Measurements from ENCODE around the gene PRCC. TPM values are rescaled to one million over a fixed set of nuclear protein-coding genes. Genes with fewer than 3 reads are reported as not detected.

PRCC gene
- total RNA-seq, 1 donor from 2014 or later, result 56.0 TPM

DNA sequence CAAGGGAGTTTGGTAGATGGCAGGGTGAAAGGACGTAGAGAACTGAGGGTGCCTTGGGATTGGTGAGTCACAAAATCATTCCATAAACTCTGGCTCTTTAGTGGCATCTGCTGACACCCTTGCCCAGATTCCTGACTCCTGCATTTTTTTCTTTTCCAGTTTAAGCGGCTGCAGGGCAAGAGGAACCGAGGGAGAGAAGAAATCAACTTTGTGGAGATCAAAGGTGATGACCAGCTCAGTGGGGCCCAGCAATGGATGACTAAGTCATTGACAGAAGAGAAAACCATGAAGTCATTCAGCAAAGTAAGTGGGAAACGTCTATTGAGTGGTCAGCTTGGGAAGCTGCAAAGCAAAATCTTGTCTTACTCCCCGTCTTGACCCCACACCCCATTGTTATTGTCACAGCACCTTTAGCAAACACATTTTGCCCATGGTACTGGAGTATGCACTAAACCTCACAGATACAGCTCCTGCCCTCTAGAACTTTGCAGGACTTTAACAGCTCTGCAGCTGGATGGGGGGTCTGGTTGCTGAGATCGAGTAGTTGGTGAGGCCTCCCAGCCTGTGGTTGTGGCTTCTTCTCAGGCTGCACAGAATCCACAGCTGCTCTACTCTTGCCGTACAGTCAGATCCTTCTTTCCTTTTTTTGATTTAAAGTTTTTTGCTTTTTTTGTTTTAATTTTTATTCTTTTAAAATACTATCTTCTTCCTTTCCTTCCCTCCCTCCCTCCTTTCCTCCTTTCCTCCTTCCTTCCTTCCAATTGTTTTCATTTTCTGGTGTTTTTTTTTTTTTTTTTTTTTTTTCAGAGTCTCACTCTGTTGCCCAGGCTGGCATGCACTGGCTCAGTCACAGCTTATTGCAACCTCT is 27.4 kb downstream of the PRCC start:
- no peak for DNase-seq (ENCODE audit: low read depth)
- TF ChIP-seq, protein P1, sequence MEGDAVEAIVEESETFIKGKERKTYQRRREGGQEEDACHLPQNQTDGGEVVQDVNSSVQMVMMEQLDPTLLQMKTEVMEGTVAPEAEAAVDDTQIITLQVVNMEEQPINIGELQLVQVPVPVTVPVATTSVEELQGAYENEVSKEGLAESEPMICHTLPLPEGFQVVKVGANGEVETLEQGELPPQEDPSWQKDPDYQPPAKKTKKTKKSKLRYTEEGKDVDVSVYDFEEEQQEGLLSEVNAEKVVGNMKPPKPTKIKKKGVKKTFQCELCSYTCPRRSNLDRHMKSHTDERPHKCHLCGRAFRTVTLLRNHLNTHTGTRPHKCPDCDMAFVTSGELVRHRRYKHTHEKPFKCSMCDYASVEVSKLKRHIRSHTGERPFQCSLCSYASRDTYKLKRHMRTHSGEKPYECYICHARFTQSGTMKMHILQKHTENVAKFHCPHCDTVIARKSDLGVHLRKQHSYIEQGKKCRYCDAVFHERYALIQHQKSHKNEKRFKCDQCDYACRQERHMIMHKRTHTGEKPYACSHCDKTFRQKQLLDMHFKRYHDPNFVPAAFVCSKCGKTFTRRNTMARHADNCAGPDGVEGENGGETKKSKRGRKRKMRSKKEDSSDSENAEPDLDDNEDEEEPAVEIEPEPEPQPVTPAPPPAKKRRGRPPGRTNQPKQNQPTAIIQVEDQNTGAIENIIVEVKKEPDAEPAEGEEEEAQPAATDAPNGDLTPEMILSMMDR (IDR thresholded peaks at IDR 0.05; ENCODE audit: insufficient read depth, low read length, poor library complexity, severe bottlenecking), result no peak
- H3K36me3 ChIP-seq (ENCODE audit: control insufficient read depth, insufficient read depth, low read length), result peaks cover 5% of the 10 kb centered on the region

DNA sequence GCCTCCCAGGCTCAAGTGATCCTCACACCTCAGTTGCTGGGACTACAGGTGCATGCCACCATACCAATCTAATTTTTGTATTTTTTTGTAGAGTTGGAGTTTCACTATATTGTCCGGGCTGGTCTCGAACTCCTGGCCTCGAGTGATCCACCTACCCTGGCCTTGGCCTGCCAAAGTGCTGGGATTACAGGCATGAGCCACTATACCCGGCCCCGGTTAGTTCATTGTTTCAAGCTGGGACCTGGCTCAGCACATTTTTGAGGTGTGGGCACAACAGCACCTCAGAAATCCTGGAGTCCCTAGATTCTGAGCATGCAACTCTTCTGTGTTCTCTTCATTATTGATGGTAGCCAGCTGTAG is 28.0 kb downstream of the PRCC start:
- H3K36me3 ChIP-seq (ENCODE audit: control insufficient read depth, insufficient read depth, low read length), result peaks cover 5% of the 10 kb centered on the region
- DNase-seq (ENCODE audit: low read depth), result no peak

More for the DNA sequence above, 27.4 kb downstream of the PRCC start:
- Histone ChIP-seq H3K4me3 (ENCODE audit: low read depth, low read length) (no peak overlapping the region), H3K27me3 (ENCODE audit: control insufficient read depth, insufficient read depth, low read length) (no peaks in the 10 kb centered on the region)

DNA sequence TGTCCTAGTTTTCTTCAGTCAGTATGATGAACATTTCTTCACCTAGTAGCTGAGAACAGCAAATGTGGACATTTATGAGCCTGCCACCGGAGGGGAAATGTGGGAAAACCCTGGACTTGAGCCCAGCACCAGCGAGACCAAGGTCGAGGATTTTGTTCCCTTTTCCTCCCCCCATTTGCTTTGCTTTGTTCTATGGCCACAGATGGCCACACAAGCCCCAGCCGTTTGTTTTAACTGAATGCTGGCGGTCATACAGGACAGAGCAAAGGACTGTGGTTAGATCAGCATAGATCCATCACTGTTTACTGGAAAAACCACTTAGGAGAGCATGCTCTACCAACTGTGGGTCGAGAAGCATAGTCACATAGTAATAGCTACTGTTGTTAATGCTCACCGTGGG is 28.5 kb downstream of the PRCC start:
- Histone ChIP-seq H3K36me3 (ENCODE audit: control insufficient read depth, insufficient read depth, low read length) (peaks cover 5% of the 10 kb centered on the region), H3K27me3 (ENCODE audit: control insufficient read depth, insufficient read depth, low read length) (no peaks in the 10 kb centered on the region), H3K4me3 (ENCODE audit: low read depth, low read length) (no peak overlapping the region)
- no peak for DNase-seq (ENCODE audit: low read depth)
- TF ChIP-seq, protein P1 (IDR thresholded peaks at IDR 0.05; ENCODE audit: insufficient read depth, low read length, poor library complexity, severe bottlenecking), result no peak

More for the DNA sequence above, 28.0 kb downstream of the PRCC start:
- no peak overlapping the region for H3K4me3 ChIP-seq (ENCODE audit: low read depth, low read length)
- TF ChIP-seq, protein P1 (IDR thresholded peaks at IDR 0.05; ENCODE audit: insufficient read depth, low read length, poor library complexity, severe bottlenecking), result no peak
- no peaks in the 10 kb centered on the region for H3K27me3 ChIP-seq (ENCODE audit: control insufficient read depth, insufficient read depth, low read length)

DNA sequence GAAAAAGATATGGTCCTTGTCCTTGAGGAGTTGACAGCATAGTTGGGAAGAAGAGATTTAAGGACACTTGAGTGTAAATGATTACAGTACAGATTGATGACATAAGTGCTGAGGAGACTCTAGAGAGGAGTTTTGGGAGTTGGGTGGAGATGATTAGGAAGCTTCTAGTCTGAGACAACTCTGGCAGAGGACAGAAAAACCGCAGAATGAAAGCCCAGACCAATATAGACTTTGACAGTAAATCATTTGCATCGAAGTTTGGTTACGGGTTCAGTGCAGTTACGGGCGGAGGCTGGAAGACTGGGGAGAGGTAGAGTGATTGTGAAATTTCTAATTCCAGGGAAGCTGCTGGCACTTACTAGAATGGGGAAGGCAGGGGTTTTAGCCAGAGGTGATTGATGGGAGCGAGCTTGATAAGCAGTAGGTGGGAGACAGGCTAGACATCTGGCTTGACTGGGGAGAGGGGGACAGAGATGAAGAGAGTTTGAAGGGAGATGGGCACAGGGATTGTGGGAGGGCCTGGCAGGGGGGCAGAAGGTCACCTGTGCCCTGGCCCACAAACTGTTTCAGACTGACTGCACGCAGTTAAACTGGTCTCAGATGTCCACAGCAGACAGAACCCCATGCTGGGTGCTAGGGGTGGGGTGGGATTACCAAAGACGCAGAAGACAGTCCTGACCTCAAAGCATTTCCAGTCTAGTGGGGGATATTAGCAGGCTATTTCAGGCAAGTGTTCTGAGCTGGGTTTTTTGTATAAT is 29.2 kb downstream of the PRCC start:
- TF ChIP-seq, protein P1 (IDR thresholded peaks at IDR 0.05; ENCODE audit: insufficient read depth, low read length, poor library complexity, severe bottlenecking), result no peak
- H3K36me3 ChIP-seq (ENCODE audit: control insufficient read depth, insufficient read depth, low read length), result peaks cover 4% of the 10 kb centered on the region
- DNase-seq (ENCODE audit: low read depth), result no peak
- no peaks in the 10 kb centered on the region for H3K27me3 ChIP-seq (ENCODE audit: control insufficient read depth, insufficient read depth, low read length)
- H3K4me3 ChIP-seq (ENCODE audit: low read depth, low read length), result no peak overlapping the region

DNA sequence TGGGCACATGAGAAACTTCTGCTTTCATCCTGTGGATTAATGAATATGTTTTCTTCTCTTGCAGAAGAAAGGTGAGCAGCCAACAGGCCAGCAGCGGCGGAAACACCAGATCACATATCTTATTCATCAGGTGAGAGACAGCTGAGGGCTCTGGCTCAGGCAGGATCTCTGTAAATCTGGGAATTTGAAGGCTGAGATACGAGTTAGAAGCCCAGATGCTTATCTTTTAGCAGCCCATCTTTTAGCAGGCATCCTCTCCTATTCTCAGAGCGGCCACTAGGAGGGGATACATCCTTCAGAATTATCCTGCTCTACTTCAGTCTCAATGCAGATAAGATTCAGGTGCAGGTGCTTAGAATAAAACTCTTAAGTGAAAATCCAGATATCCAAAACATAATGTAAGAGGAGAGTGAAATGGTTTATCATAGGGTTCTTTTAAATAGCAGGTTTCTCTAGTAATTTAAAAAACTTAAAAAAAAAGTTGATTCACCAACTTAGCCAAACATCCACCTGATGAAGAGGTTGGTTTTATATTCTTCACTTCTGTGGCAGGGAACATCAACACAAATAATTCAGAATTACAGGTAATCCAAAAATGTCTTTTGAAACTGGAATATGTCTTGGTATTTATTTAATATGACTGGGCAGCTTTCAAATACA is 30.0 kb downstream of the PRCC start:
- no peaks in the 10 kb centered on the region for H3K27me3 ChIP-seq (ENCODE audit: control insufficient read depth, insufficient read depth, low read length)
- DNase-seq (ENCODE audit: low read depth), result no peak
- H3K36me3 ChIP-seq (ENCODE audit: control insufficient read depth, insufficient read depth, low read length), result peaks cover 2% of the 10 kb centered on the region

More for the DNA sequence above, 30.0 kb downstream of the PRCC start:
- H3K4me3 ChIP-seq (ENCODE audit: low read depth, low read length), result no peak overlapping the region
- TF ChIP-seq, protein P1 (IDR thresholded peaks at IDR 0.05; ENCODE audit: insufficient read depth, low read length, poor library complexity, severe bottlenecking), result peak; percentile 87
